Heart left ventricle (tissue), 13 donors: ENCODE results near the gene ASF1B.

ENCODE experiments used
- CTCF ChIP-seq, 12 donors: fragments of 200-600 bp; sonication (generic) in 4 of 12; IDR thresholded peaks; one replicate each; pipeline versions ENCODE4 v1.5.0 to v1.8.0; 2018 to 2022; ENCODE audit warnings: antibody characterized with exemption in 12 of 12, mild to moderate bottlenecking in 5 of 12
- POLR2A ChIP-seq, 2 donors: fragments of 450-650 bp; IDR thresholded peaks; one replicate each; pipeline ENCODE4 v1.6.1; 2017; ENCODE audit warnings: antibody characterized with exemption in 2 of 2, mild to moderate bottlenecking in 2 of 2, moderate library complexity in 2 of 2
- donor health status: ischemic (EF 13 %, LVEDD 7.1; RV severe dilation, severe dysfunction).
- donor health status: DM: no; HTN: yes; CAD: no.
- donor health status: DM: no; HTN: no; CAD: no.
- donor health status: ischemic (EF 25% LVEDD 6.9; RV normal size, moderate dysfunction).
- donor health status: ischemic (EF 25% LVEDD 5.7; RV mildly dilated, moderate dysfunction).
- donor health status: ischemic (EF 35%, LVEDD 5.7; RV mildly dilated, moderate dysfunction).
- donor health status: nonischemic (EF 11% LVEDD 7.7; RV severe dilation, severe dysfunction).
- donor health status: DM: yes; HTN: yes; CAD: no.
- donor health status: PGD.
- donor health status: ischemic (EF 29% LVEDD 5.4; RV normal size, mild dysfunction).
- donor health status: nonischemic (EF 23%, LVEDD 6.1; RV moderate dilation, normal function).

- TF ChIP-seq CTCF (IDR thresholded peaks at IDR 0.05) (peak in 3 of 12 donors; percentile 12 to 31 (median 13)), POLR2A (IDR thresholded peaks at IDR 0.05) (no peak)
These were observed 47.1 kb downstream of the ASF1B start for GRCh38 chr19:14089412-14089661.
